Endothelial cell of umbilical vein (primary cell): ENCODE measurements around the gene TEKT1. TPM values are rescaled to one million over a fixed set of nuclear protein-coding genes. Genes with fewer than 3 reads are reported as not detected.
"Not testable (repeated sequence)": the region's sequence is repeated elsewhere in the genome, so short reads cannot be mapped to it uniquely, and the experiment has no call there.

Experiments used
- BruUV-seq: library from RNA; stranded (reverse); fragments of 400-500 nt; replicated peaks from 2 replicates; lab custom pipeline; 2021; lab: Mats Ljungman, UMichigan
- CTCF ChIA-PET: fragments of 300-600, 350-600 bp; sonication (Branson Sonifier 250); formaldehyde crosslinking; loops from one replicate; lab custom pipeline; 2021; ENCODE audit warnings: antibody characterized with exemption, inconsistent platforms; lab: Charles Lee
- POLR2A ChIA-PET: fragments of 300-600, 350-600 bp; sonication (Branson Sonifier 250); formaldehyde crosslinking; loops from one replicate; lab custom pipeline; 2021; ENCODE audit warnings: antibody characterized with exemption, inconsistent platforms; lab: Charles Lee
- DNase-seq: peaks from one replicate; pipeline ENCODE4 v3.0.0-alpha.2; 2011; ENCODE audit warnings: low read depth, low spot score
- FAIRE-seq: peaks from 2 replicates; lab custom pipeline; 2011; peaks lifted over from hg19 to GRCh38; lab: Jason Lieb, UNC
- H2AFZ ChIP-seq: 2 replicates; pipeline ENCODE4 v1.6.0; 2012; ENCODE audit warnings: low read depth, low read length, control low read depth, inconsistent platforms
- H3K27ac ChIP-seq: 2 replicates; pipeline ENCODE4 v1.5.1; 2011; ENCODE audit warnings: low read depth, mild to moderate bottlenecking, control low read depth, low read length, moderate library complexity; ENCODE audit not compliant: insufficient read depth
- H3K27me3 ChIP-seq, 2 experiments: 2 replicates each; pipeline versions ENCODE4 v1.6.0 to v1.6.1; 2011; ENCODE audit warnings: low read length in 2 of 2, mixed read lengths in 1 of 2; ENCODE audit not compliant: control insufficient read depth in 2 of 2, insufficient read depth in 2 of 2
- H3K36me3 ChIP-seq, 2 experiments: 2 replicates in 1 of 2; 3 replicates in 1 of 2; pipeline ENCODE4 v1.5.1; 2011; ENCODE audit warnings: low read length in 2 of 2, mild to moderate bottlenecking in 1 of 2, moderate library complexity in 1 of 2; ENCODE audit not compliant: control insufficient read depth in 2 of 2, insufficient read depth in 2 of 2; ENCODE audit errors: extremely low read depth in 1 of 2
- H3K4me1 ChIP-seq: 3 replicates; pipeline ENCODE4 v1.5.1; 2011; ENCODE audit warnings: mild to moderate bottlenecking, low read length; ENCODE audit not compliant: control insufficient read depth, insufficient read depth; ENCODE audit errors: extremely low read depth
- H3K4me2 ChIP-seq: 2 replicates; pipeline ENCODE4 v1.6.1; 2011; ENCODE audit warnings: low read length, control low read depth, mixed read lengths; ENCODE audit not compliant: insufficient read depth
- H3K4me3 ChIP-seq, 3 experiments: fragments of 200-600 bp in 1 of 3; sonication (generic), shearing (Covaris generic) in 1 of 3; replicated peaks in 1 of 3; 2 replicates each; pipeline ENCODE4 v1.5.1; 2011 to 2016; ENCODE audit warnings: control low read depth in 3 of 3, low read length in 3 of 3, mild to moderate bottlenecking in 2 of 3, inconsistent platforms in 1 of 3, low read depth in 1 of 3, moderate library complexity in 1 of 3; ENCODE audit not compliant: insufficient read depth in 1 of 3
- H3K79me2 ChIP-seq: 2 replicates; pipeline ENCODE4 v1.6.0; 2012; ENCODE audit warnings: low read length, inconsistent platforms; ENCODE audit not compliant: control insufficient read depth, insufficient read depth
- H3K9ac ChIP-seq: replicated peaks from 2 replicates; pipeline ENCODE3; 2011; ENCODE audit warnings: low read length, control low read depth; ENCODE audit not compliant: insufficient read depth; ENCODE audit errors: extremely low read depth
- H3K9me1 ChIP-seq: replicated peaks from 3 replicates; pipeline ENCODE4 v1.6.0; 2011; ENCODE audit warnings: mild to moderate bottlenecking, low read length; ENCODE audit not compliant: control insufficient read depth, insufficient read depth; ENCODE audit errors: extremely low read depth
- H3K9me3 ChIP-seq: replicated peaks from 2 replicates; pipeline ENCODE4 v1.5.1; 2012; ENCODE audit warnings: low read length, inconsistent platforms; ENCODE audit not compliant: control insufficient read depth, insufficient read depth
- H4K20me1 ChIP-seq: replicated peaks from 2 replicates; pipeline ENCODE3; 2011; ENCODE audit warnings: mild to moderate bottlenecking, low read length; ENCODE audit not compliant: control insufficient read depth, insufficient read depth; ENCODE audit errors: extremely low read depth
- EZH2 ChIP-seq: IDR thresholded peaks from 2 replicates; pipeline ENCODE4 v1.6.1; 2012; ENCODE audit warnings: borderline replicate concordance, low read depth, mild to moderate bottlenecking, moderate library complexity, low read length, inconsistent platforms; ENCODE audit not compliant: severe bottlenecking
- FOS ChIP-seq: IDR thresholded peaks from 2 replicates; pipeline ENCODE4 v1.6.1; 2011; ENCODE audit warnings: mild to moderate bottlenecking, low read length, moderate library complexity, borderline replicate concordance; ENCODE audit not compliant: insufficient read depth
- JUN ChIP-seq: IDR thresholded peaks from 2 replicates; pipeline ENCODE4 v1.6.1; 2011; ENCODE audit warnings: borderline replicate concordance, low read depth; ENCODE audit not compliant: insufficient read length, insufficient read depth
- POLR2A ChIP-seq: IDR thresholded peaks from 2 replicates; pipeline ENCODE4 v1.6.1; 2012; ENCODE audit warnings: low read depth, mild to moderate bottlenecking, control low read depth, low read length
- POLR2AphosphoS5 ChIP-seq: IDR thresholded peaks from 2 replicates; pipeline ENCODE4 v1.6.1; 2012; ENCODE audit warnings: low read depth, mild to moderate bottlenecking, control low read depth, low read length, moderate library complexity; ENCODE audit not compliant: insufficient read depth
- dilution Hi-C: fragments of 300-500 bp; cut with MboI; formaldehyde crosslinking; loops from one replicate; pipeline ENCODE4 v1.15.0; 2019; ENCODE audit warnings: low sequenced_read_pairs; ENCODE audit not compliant: extremely low pct_ligation_motif_present
- intact Hi-C: fragments of 100-400 bp; cut with micrococcal nuclease; formaldehyde crosslinking; loops from one replicate; pipeline ENCODE4 v1.10.0; 2022
- polyA plus RNA-seq, 4 experiments: library from polyadenylated mRNA; depleted of rRNA in 3 of 4; stranded (reverse) in 3 of 4; unstranded in 1 of 4; fragments of >200 nt; gene quantifications; 2 replicates each; pipeline versions ENCODE4 v1.2.1 to v1.2.3, GENCODE V29; 2011 to 2012; ENCODE audit warnings: missing spikeins in 1 of 4
- total RNA-seq: library from RNA; stranded (reverse); gene quantifications from 2 replicates; pipeline ENCODE4 v1.2.3, GENCODE V29; 2021

TEKT1 gene
- total and polyA plus RNA-seq, 2 donors (not counting 3 experiments of a cell fraction or from before 2014, with no cell fraction given), result not detected

DNA sequence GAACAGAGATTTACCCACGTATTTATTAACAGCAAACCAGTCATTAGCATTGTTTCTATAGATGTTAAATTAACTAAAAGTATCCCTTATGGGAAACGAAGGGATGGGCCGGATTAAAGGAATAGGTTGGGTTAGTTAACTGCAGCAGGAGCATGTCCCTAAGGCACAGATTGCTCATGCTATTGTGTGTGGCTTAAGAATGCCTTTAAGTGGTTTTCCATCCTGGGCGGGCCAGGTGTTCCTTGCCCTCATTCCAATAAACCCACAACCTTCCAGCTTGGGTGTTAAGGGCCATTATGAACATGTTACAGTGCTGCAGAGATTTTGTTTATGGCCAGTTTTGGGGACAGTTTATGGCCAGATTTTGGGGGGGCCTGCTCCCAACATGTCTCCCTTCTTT is 43.7 kb upstream of the TEKT1 start:
- H3K4me1 ChIP-seq, H3K79me2 ChIP-seq, H3K36me3 ChIP-seq, H3K4me2 ChIP-seq, CTCF ChIA-PET, H3K27ac ChIP-seq, H2AFZ ChIP-seq, POLR2A ChIA-PET, intact Hi-C loops, BruUV-seq, H3K4me3 ChIP-seq, H3K9ac ChIP-seq, H3K9me3 ChIP-seq, dilution Hi-C loops, H3K9me1 ChIP-seq, H4K20me1 ChIP-seq, DNase-seq: not testable (repeated sequence)
- peaks cover 2 to 14% of the 10 kb centered on the region in 2 experiments for H3K27me3 ChIP-seq
- FAIRE-seq, result peak; percentile 35

DNA sequence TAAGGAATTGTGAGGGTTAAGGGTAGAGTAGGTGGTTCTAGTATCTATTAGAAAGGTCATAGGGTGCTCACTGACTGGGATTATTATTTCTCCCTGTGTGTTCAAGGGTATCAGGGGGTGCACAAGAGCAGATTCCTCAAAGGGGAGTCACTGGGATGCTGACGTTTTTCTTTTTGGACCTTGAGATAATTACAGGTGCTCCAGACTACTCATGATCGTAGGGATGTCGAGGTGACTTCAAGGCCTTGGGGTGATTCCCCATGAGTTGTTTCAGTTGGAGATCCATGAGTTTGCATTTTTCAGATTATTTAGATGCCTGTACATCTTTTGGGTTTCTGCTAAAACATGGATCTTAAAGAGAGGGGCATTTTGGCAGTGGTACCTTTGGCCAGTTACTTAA is 41.4 kb upstream of the TEKT1 start:
- DNase-seq (no peak), FAIRE-seq (no peak)
- no peak overlapping the region for H2AFZ ChIP-seq
- no peaks in the 10 kb centered on the region for H3K79me2 ChIP-seq
- intact Hi-C loops, result no loop called here
- peaks cover 2 to 7% of the 10 kb centered on the region in 2 experiments for H3K27me3 ChIP-seq
- H4K20me1 ChIP-seq, result no peaks in the 10 kb centered on the region
- no peak overlapping the region for H3K4me3 ChIP-seq
- H3K9me3 ChIP-seq, result no peaks in the 10 kb centered on the region
- no peaks in the 10 kb centered on the region for H3K4me1 ChIP-seq
- BruUV-seq, result no TSS peak
- dilution Hi-C loops, result no loop called here
- TF ChIP-seq POLR2A, result no peak
- TF ChIP-seq FOS, result no peak
- no peak for TF ChIP-seq JUN
- TF ChIP-seq POLR2AphosphoS5, result no peak
- no peak for TF ChIP-seq EZH2
- no peaks in the 10 kb centered on the region for H3K9me1 ChIP-seq
- H3K27ac ChIP-seq, result no peak overlapping the region
- CTCF ChIA-PET, result no interaction called here
- no peak overlapping the region for H3K4me2 ChIP-seq
- POLR2A ChIA-PET, result no interaction called here
- H3K36me3 ChIP-seq, result no peaks in the 10 kb centered on the region
- H3K9ac ChIP-seq, result no peak overlapping the region
